H9 (cell line): ENCODE measurements around the gene WNT5B. TPM values are rescaled to one million over a fixed set of nuclear protein-coding genes. Genes with fewer than 3 reads are reported as not detected.

Source experiments
- DNase-seq: peaks from one replicate; pipeline ENCODE4 v3.0.0-alpha.2; 2017
- H2AFZ ChIP-seq: one replicate; pipeline ENCODE4 v1.6.1; 2013; ENCODE audit warnings: mild to moderate bottlenecking, low read length, control low read depth, moderate library complexity
- H2AK5ac ChIP-seq: 2 replicates; pipeline ENCODE4 v1.6.1; 2013; ENCODE audit warnings: low read length, control low read depth, mixed read lengths; ENCODE audit not compliant: insufficient read length
- H2BK120ac ChIP-seq: one replicate; pipeline ENCODE4 v1.6.1; 2013; ENCODE audit warnings: low read depth, mild to moderate bottlenecking, low read length, control low read depth, inconsistent platforms; ENCODE audit not compliant: poor library complexity, severe bottlenecking
- H2BK12ac ChIP-seq: 2 replicates; pipeline ENCODE4 v1.6.1; 2013; ENCODE audit warnings: low read length, control low read depth, mixed read lengths, low read depth; ENCODE audit not compliant: insufficient read length
- H2BK15ac ChIP-seq: 2 replicates; pipeline ENCODE4 v1.6.1; 2013; ENCODE audit warnings: low read depth, low read length, control low read depth
- H2BK20ac ChIP-seq: one replicate; pipeline ENCODE4 v1.6.1; 2013; ENCODE audit warnings: low read depth, mild to moderate bottlenecking, low read length, control low read depth, inconsistent platforms; ENCODE audit not compliant: poor library complexity, severe bottlenecking
- H2BK5ac ChIP-seq: 2 replicates; pipeline ENCODE4 v1.6.1; 2013; ENCODE audit warnings: low read length, control low read depth, mixed read lengths; ENCODE audit not compliant: insufficient read length
- H3K14ac ChIP-seq: 2 replicates; pipeline ENCODE4 v1.6.1; 2013; ENCODE audit warnings: low read length, control low read depth; ENCODE audit not compliant: insufficient read depth
- H3K18ac ChIP-seq: 2 replicates; pipeline ENCODE4 v1.6.1; 2013; ENCODE audit warnings: low read depth, mild to moderate bottlenecking, mixed read lengths, low read length, control low read depth; ENCODE audit not compliant: insufficient read length
- H3K23ac ChIP-seq: 2 replicates; pipeline ENCODE4 v1.6.1; 2013; ENCODE audit warnings: low read length, control low read depth, mixed read lengths, low read depth; ENCODE audit not compliant: insufficient read length
- H3K23me2 ChIP-seq: 2 replicates; pipeline ENCODE4 v1.6.1; 2013; ENCODE audit warnings: low read depth, mild to moderate bottlenecking, mixed read lengths, low read length, control low read depth; ENCODE audit not compliant: insufficient read length, poor library complexity, severe bottlenecking
- H3K27ac ChIP-seq: 2 replicates; pipeline ENCODE4 v1.5.1; 2013; ENCODE audit warnings: low read length, control low read depth, mixed read lengths, low read depth; ENCODE audit not compliant: insufficient read length
- H3K27me3 ChIP-seq: 2 replicates; pipeline ENCODE4 v1.6.1; 2013; ENCODE audit warnings: low read length, control low read depth, inconsistent platforms; ENCODE audit not compliant: insufficient read depth
- H3K4ac ChIP-seq: 2 replicates; pipeline ENCODE4 v1.6.1; 2013; ENCODE audit warnings: low read depth, mild to moderate bottlenecking, control low read depth, inconsistent platforms, low read length, moderate library complexity
- H3K4me1 ChIP-seq: 2 replicates; pipeline ENCODE4 v1.6.1; 2013; ENCODE audit warnings: low read length, control low read depth, inconsistent platforms; ENCODE audit not compliant: insufficient read depth
- H3K4me2 ChIP-seq: 2 replicates; pipeline ENCODE4 v1.6.1; 2013; ENCODE audit warnings: low read length, control low read depth, mixed read lengths; ENCODE audit not compliant: insufficient read length, insufficient read depth
- H3K56ac ChIP-seq: 2 replicates; pipeline ENCODE4 v1.6.1; 2013; ENCODE audit warnings: low read depth, mild to moderate bottlenecking, mixed read lengths, low read length, control low read depth; ENCODE audit not compliant: insufficient read length
- H3K79me1 ChIP-seq: 2 replicates; pipeline ENCODE4 v1.6.1; 2013; ENCODE audit warnings: low read depth, mild to moderate bottlenecking, moderate library complexity, low read length, control low read depth, inconsistent platforms; ENCODE audit not compliant: insufficient read depth, poor library complexity, severe bottlenecking
- H3K79me2 ChIP-seq: 2 replicates; pipeline ENCODE4 v1.6.1; 2013; ENCODE audit warnings: low read length, control low read depth, inconsistent platforms; ENCODE audit not compliant: insufficient read depth
- H3K9ac ChIP-seq: 2 replicates; pipeline ENCODE4 v1.6.1; 2013; ENCODE audit warnings: low read length, control low read depth, mixed read lengths; ENCODE audit not compliant: insufficient read length; ENCODE audit errors: extremely low read depth
- H3K9me3 ChIP-seq: one replicate; pipeline ENCODE4 v1.6.1; 2013; ENCODE audit warnings: low read depth, low read length, inconsistent platforms; ENCODE audit not compliant: control insufficient read depth
- H3T11ph ChIP-seq: one replicate; pipeline ENCODE4 v1.6.1; 2013; ENCODE audit warnings: mild to moderate bottlenecking, low read length, control low read depth, inconsistent platforms
- H4K20me1 ChIP-seq: one replicate; pipeline ENCODE4 v1.6.1; 2013; ENCODE audit not compliant: control insufficient read depth, insufficient read length, insufficient read depth
- H4K5ac ChIP-seq: 2 replicates; pipeline ENCODE4 v1.6.1; 2013; ENCODE audit warnings: low read depth, mild to moderate bottlenecking, mixed read lengths, low read length, control low read depth; ENCODE audit not compliant: insufficient read length
- H4K8ac ChIP-seq: replicated peaks from 2 replicates; pipeline ENCODE4 v1.6.1; 2013; ENCODE audit warnings: low read length, control low read depth, mixed read lengths, low read depth; ENCODE audit not compliant: insufficient read length
- H4K91ac ChIP-seq: 2 replicates; pipeline ENCODE4 v1.6.1; 2013; ENCODE audit warnings: low read depth, mild to moderate bottlenecking, moderate library complexity, mixed read lengths, low read length, control low read depth; ENCODE audit not compliant: insufficient read length
- H3K27ac Mint-ChIP-seq, 3 experiments: 2 replicates in 2 of 3; 3 replicates in 1 of 3; pipeline ENCODE4 v1.8.0; 2020 to 2021; ENCODE audit warnings: mixed read lengths in 3 of 3, mild to moderate bottlenecking in 1 of 3, moderate library complexity in 1 of 3
- H3K27me3 Mint-ChIP-seq: 2 replicates; pipeline ENCODE4 v1.8.0; 2021; ENCODE audit warnings: low read depth, mild to moderate bottlenecking, moderate library complexity, mixed read lengths
- H3K36me3 Mint-ChIP-seq, 3 experiments: 2 replicates in 2 of 3; 3 replicates in 1 of 3; pipeline ENCODE4 v1.8.0; 2020 to 2021; ENCODE audit warnings: low read depth in 3 of 3, mixed read lengths in 3 of 3; ENCODE audit not compliant: insufficient read depth in 1 of 3
- H3K4me1 Mint-ChIP-seq, 2 experiments: 2 replicates each; pipeline ENCODE4 v1.8.0; 2020; ENCODE audit warnings: mixed read lengths in 2 of 2
- H3K4me3 Mint-ChIP-seq, 2 experiments: 2 replicates in 1 of 2; 3 replicates in 1 of 2; pipeline ENCODE4 v1.8.0; 2020 to 2021; ENCODE audit warnings: mild to moderate bottlenecking in 2 of 2, mixed read lengths in 2 of 2, moderate library complexity in 1 of 2
- H3K9me3 Mint-ChIP-seq, 2 experiments: 2 replicates in 1 of 2; 3 replicates in 1 of 2; pipeline ENCODE4 v1.8.0; 2020; ENCODE audit warnings: mild to moderate bottlenecking in 2 of 2, mixed read lengths in 2 of 2, moderate library complexity in 1 of 2
- WGBS: extraction: QIAGEN DNeasy Blood & Tissue Kit; methylation state at CpG from one replicate; pipeline ENCODE4 v1.1.7; 2013; ENCODE audit warnings: missing lambda C conversion rate, low lambda C conversion rate, mixed read lengths; ENCODE audit not compliant: insufficient read length; ENCODE audit errors: extremely low coverage; 5-methylcytosine and 5-hydroxymethylcytosine counted together
- total RNA-seq: library from RNA; stranded (reverse); gene quantifications from 2 replicates; pipeline ENCODE4 v1.2.1, GENCODE V29; 2021
- TF ChIP-seq, protein P1 (sequence below): fragments of 200-600 bp; sonication (generic); conservative IDR thresholded peaks from 3 replicates; pipeline ENCODE4 v1.8.0; 2021; ENCODE audit warnings: antibody characterized with exemption, mild to moderate bottlenecking

WNT5B gene
- total RNA-seq, 1 experiment from 2014 or later = 1.5 TPM

DNA sequence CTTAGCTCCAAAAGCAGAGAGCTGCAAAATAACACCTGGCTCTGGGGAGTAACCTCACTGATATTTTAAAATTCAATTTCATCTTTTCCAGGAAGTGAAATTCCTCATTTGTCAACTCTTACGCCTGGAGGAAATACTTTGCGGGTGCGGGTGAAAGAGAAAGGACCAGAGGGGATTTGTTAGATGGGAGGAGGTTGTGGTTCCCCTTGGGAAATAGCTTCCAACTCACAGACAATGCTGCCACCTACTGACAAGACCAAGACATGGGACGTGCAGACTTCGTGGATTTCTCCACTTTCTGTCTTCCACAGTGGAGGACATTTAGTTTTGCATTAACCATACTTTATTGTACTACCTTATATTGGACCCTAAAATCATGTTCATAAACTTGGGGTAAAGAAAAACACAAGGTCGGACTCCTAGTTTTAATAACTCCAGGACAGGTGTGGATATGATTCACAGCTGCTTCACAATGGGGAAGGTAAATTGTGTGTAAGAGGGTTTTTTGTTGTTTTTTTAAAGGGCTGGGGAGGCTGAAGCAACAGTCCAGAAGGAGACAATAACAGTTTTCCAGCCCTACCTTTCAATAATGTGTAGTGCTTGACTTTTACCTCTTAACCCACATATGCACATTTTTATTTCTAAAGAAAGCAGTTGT, 45.5 kb upstream of the WNT5B start:
- Histone ChIP-seq H3K4me2 (no peak overlapping the region), H3K23me2 (no peaks in the 10 kb centered on the region), H2AK5ac (no peak overlapping the region), H3K23ac (no peak overlapping the region), H3K9me3 (no peaks in the 10 kb centered on the region), H3T11ph (no peak overlapping the region), H4K20me1 (no peaks in the 10 kb centered on the region), H3K9ac (no peak overlapping the region), H3K18ac (no peak overlapping the region), H3K4ac (no peak overlapping the region), H3K79me2 (no peaks in the 10 kb centered on the region), H2BK5ac (no peak overlapping the region), H2AFZ (no peak overlapping the region), H3K79me1 (no peaks in the 10 kb centered on the region), H3K56ac (no peak overlapping the region), H2BK12ac (no peak overlapping the region), H3K27me3 (no peaks in the 10 kb centered on the region; the same call in 1 of the 2 replicates), H4K91ac (no peak overlapping the region), H2BK120ac (no peak overlapping the region), H3K4me1 (no peaks in the 10 kb centered on the region), H3K27ac (no peak overlapping the region), H2BK20ac (no peak overlapping the region), H4K8ac (no peak overlapping the region), H4K5ac (no peak overlapping the region), H3K14ac (no peak overlapping the region), H2BK15ac (no peak overlapping the region)
- Mint-ChIP-seq H3K27ac (0 out of 7 replicates have a peak overlapping the region, but pooled peaks of 1 of the 3 experiments have one; percentile 25), H3K27me3 (peaks cover 79% of the 10 kb centered on the region), H3K4me1 (peaks cover 20 to 38% of the 10 kb centered on the region in 2 experiments), H3K9me3 (no peaks in the 10 kb centered on the region), H3K4me3 (no peak overlapping the region), H3K36me3 (no peaks in the 10 kb centered on the region)
- peak; percentile 74 for DNase-seq
- WGBS = no CpG with 5 or more reads among the region's 6 CpGs
- TF ChIP-seq, protein P1, sequence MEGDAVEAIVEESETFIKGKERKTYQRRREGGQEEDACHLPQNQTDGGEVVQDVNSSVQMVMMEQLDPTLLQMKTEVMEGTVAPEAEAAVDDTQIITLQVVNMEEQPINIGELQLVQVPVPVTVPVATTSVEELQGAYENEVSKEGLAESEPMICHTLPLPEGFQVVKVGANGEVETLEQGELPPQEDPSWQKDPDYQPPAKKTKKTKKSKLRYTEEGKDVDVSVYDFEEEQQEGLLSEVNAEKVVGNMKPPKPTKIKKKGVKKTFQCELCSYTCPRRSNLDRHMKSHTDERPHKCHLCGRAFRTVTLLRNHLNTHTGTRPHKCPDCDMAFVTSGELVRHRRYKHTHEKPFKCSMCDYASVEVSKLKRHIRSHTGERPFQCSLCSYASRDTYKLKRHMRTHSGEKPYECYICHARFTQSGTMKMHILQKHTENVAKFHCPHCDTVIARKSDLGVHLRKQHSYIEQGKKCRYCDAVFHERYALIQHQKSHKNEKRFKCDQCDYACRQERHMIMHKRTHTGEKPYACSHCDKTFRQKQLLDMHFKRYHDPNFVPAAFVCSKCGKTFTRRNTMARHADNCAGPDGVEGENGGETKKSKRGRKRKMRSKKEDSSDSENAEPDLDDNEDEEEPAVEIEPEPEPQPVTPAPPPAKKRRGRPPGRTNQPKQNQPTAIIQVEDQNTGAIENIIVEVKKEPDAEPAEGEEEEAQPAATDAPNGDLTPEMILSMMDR = peak; percentile 98
